Hepatocyte (in vitro differentiated cells): ENCODE results near the gene MCF2L. TPM values are rescaled to one million over a fixed set of nuclear protein-coding genes. Genes with fewer than 3 reads are reported as not detected.

Experiments used
- DNase-seq: peaks from one replicate; pipeline ENCODE4 v3.0.0-alpha.2; 2016; ENCODE audit warnings: low spot score
- H2AFZ ChIP-seq: fragments of 200-600 bp; sonication (generic); 2 replicates; pipeline ENCODE4 v1.6.0; 2016; ENCODE audit warnings: antibody characterized with exemption, mild to moderate bottlenecking
- H3K27ac ChIP-seq: fragments of 200-600 bp; sonication (generic); 2 replicates; pipeline ENCODE4 v1.5.1; 2016; ENCODE audit warnings: mild to moderate bottlenecking
- H3K27me3 ChIP-seq: fragments of 200-600 bp; sonication (generic); 2 replicates; pipeline ENCODE4 v1.6.1; 2016
- H3K36me3 ChIP-seq: fragments of 200-600 bp; sonication (generic); replicated peaks from 2 replicates; pipeline ENCODE4 v1.5.1; 2016; ENCODE audit warnings: low read depth; ENCODE audit not compliant: insufficient read depth
- H3K4me1 ChIP-seq: fragments of 200-600 bp; sonication (generic); 2 replicates; pipeline ENCODE4 v1.5.1; 2016; ENCODE audit warnings: mild to moderate bottlenecking, moderate library complexity; ENCODE audit not compliant: insufficient read depth
- H3K4me2 ChIP-seq: fragments of 200-600 bp; sonication (generic); 2 replicates; pipeline ENCODE4 v1.6.0; 2016
- H3K4me3 ChIP-seq: fragments of 200-600 bp; sonication (generic); 2 replicates; pipeline ENCODE4 v1.5.1; 2016; ENCODE audit warnings: mild to moderate bottlenecking
- H3K79me2 ChIP-seq: fragments of 200-600 bp; sonication (generic); 2 replicates; pipeline ENCODE4 v1.6.0; 2017; ENCODE audit warnings: mild to moderate bottlenecking
- H3K9me2 ChIP-seq: fragments of 200-600 bp; sonication (generic); replicated peaks from 2 replicates; pipeline ENCODE4 v1.6.0; 2017; ENCODE audit warnings: mild to moderate bottlenecking; ENCODE audit not compliant: insufficient read depth
- H3K9me3 ChIP-seq: fragments of 200-600 bp; sonication (generic); 2 replicates; pipeline ENCODE4 v1.5.1; 2016; ENCODE audit warnings: low read depth, mild to moderate bottlenecking
- H4K20me1 ChIP-seq: fragments of 200-600 bp; sonication (generic); 2 replicates; pipeline ENCODE4 v1.6.0; 2016; ENCODE audit warnings: mild to moderate bottlenecking; ENCODE audit not compliant: insufficient read depth, poor library complexity, severe bottlenecking
- CTCF ChIP-seq: fragments of 200-600 bp; sonication (generic); IDR thresholded peaks from 2 replicates; pipeline ENCODE4 v1.5.1; 2016; ENCODE audit warnings: antibody characterized with exemption, mild to moderate bottlenecking; ENCODE audit not compliant: poor library complexity
- EZH2 ChIP-seq: fragments of 200-600 bp; sonication (generic); IDR thresholded peaks from 2 replicates; pipeline ENCODE4 v1.6.1; 2016; ENCODE audit warnings: antibody characterized with exemption, mild to moderate bottlenecking, borderline replicate concordance
- EZH2phosphoT487 ChIP-seq: fragments of 200-600 bp; sonication (generic); IDR thresholded peaks from one replicate; pipeline ENCODE4 v1.6.1; 2018; ENCODE audit warnings: antibody characterized with exemption, mild to moderate bottlenecking, low read depth, moderate library complexity; ENCODE audit not compliant: unreplicated experiment, severe bottlenecking
- WGBS: methylation state at CpG from one replicate; pipeline ENCODE4 v1.1.6; 2016; ENCODE audit warnings: low lambda C conversion rate; ENCODE audit errors: missing lambda C conversion rate; 5-methylcytosine and 5-hydroxymethylcytosine counted together
- polyA plus RNA-seq: library from polyadenylated mRNA; unstranded; fragments of >200 nt; fragmentation: Nextera tagmentation; extraction: Ambion mirVana; gene quantifications from 2 replicates; pipeline ENCODE4 v1.2.1, GENCODE V29; 2016
- total RNA-seq: library from RNA; depleted of rRNA; stranded (reverse); fragments of >200 nt; gene quantifications from 2 replicates; pipeline ENCODE4 v1.2.3, GENCODE V29; 2014

The MCF2L gene
- total and polyA plus RNA-seq, 2 experiments from 2014 or later, result 11.1 to 22.4 TPM

DNA sequence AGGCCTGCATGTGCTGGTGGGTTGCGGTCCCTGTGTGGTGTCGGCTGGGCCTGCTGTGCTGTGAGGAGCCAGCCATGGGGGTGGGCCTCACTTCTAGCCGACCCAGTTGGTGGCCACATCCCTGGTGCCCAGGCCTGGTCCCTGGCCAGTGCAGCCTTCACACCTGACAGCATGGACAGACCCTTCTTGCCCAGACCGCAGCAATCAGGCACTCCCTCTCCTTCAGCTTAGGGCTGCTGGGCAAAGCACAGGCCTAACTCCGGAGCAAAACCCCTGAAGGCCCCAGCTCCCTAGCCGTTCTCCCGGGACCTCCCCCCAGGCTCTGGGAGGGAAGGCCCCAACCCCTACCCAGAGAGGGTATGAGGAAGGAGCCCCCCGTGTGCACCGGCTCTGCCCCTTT, 6.6 kb upstream of the MCF2L start:
- H3K79me2 ChIP-seq, result no peaks in the 10 kb centered on the region
- no peak for TF ChIP-seq EZH2
- TF ChIP-seq CTCF, result no peak
- no peak for TF ChIP-seq EZH2phosphoT487

GRCh38 chr13:112962911-112963625, 5.9 kb upstream of the MCF2L start:
- Histone ChIP-seq H3K4me2 (no peak overlapping the region), H3K4me1 (peaks cover under 1% of the 10 kb centered on the region), H4K20me1 (no peaks in the 10 kb centered on the region), H3K9me2 (no peaks in the 10 kb centered on the region), H3K27ac (no peak overlapping the region), H3K36me3 (no peaks in the 10 kb centered on the region), H2AFZ (no peak overlapping the region), H3K27me3 (no peaks in the 10 kb centered on the region), H3K4me3 (no peak overlapping the region), H3K79me2 (no peaks in the 10 kb centered on the region), H3K9me3 (no peaks in the 10 kb centered on the region)
- no peak for TF ChIP-seq EZH2phosphoT487
- no peak for TF ChIP-seq EZH2
- no peak for TF ChIP-seq CTCF
- WGBS, result 84% methylated on average over 14 of the region's 16 CpGs
- DNase-seq, result no peak

More for the DNA sequence above, 6.6 kb upstream of the MCF2L start:
- Histone ChIP-seq H3K9me3 (no peaks in the 10 kb centered on the region), H3K36me3 (no peaks in the 10 kb centered on the region), H3K4me3 (no peak overlapping the region), H3K9me2 (no peaks in the 10 kb centered on the region), H3K27me3 (no peaks in the 10 kb centered on the region), H3K27ac (no peak overlapping the region), H2AFZ (no peak overlapping the region), H3K4me2 (no peak overlapping the region), H4K20me1 (no peaks in the 10 kb centered on the region), H3K4me1 (no peaks in the 10 kb centered on the region)
- no peak for DNase-seq
- WGBS, result 83% methylated on average over 9 of the region's 9 CpGs

DNA sequence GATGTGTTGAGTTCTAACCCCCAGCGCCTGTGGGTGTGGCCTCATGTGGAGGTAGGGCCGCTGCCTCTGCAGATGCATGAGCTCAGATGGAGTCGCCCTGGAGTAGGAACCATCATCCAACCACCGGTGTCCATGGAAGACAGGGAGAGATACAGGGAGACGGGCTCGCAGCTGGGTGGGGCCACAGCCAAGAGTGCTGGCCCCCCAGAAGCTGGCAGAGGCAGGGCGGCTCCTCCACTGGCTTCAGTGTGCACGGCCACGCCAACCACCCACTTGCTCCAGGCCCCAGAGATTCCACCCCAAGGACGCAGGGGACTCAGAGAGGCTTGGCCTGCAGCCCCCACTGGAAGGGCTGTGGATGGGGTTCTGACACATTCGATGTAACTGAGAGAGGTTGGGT, 5.4 kb upstream of the MCF2L start:
- Histone ChIP-seq H2AFZ (no peak overlapping the region), H3K4me2 (no peak overlapping the region), H3K9me3 (no peaks in the 10 kb centered on the region), H4K20me1 (no peaks in the 10 kb centered on the region), H3K79me2 (no peaks in the 10 kb centered on the region), H3K9me2 (no peaks in the 10 kb centered on the region), H3K4me3 (no peak overlapping the region), H3K27ac (no peak overlapping the region), H3K4me1 (peaks cover 3% of the 10 kb centered on the region), H3K36me3 (no peaks in the 10 kb centered on the region), H3K27me3 (no peaks in the 10 kb centered on the region)
- DNase-seq, result no peak
- WGBS, result 95% methylated on average over 11 of the region's 11 CpGs
- TF ChIP-seq EZH2 (no peak), CTCF (no peak), EZH2phosphoT487 (no peak)
